ENCODE data around the gene ZNF790.
A peak's percentile ranks its signal among the peaks of the same experiment; 100 is the strongest.

The ZNF790 gene

DNA sequence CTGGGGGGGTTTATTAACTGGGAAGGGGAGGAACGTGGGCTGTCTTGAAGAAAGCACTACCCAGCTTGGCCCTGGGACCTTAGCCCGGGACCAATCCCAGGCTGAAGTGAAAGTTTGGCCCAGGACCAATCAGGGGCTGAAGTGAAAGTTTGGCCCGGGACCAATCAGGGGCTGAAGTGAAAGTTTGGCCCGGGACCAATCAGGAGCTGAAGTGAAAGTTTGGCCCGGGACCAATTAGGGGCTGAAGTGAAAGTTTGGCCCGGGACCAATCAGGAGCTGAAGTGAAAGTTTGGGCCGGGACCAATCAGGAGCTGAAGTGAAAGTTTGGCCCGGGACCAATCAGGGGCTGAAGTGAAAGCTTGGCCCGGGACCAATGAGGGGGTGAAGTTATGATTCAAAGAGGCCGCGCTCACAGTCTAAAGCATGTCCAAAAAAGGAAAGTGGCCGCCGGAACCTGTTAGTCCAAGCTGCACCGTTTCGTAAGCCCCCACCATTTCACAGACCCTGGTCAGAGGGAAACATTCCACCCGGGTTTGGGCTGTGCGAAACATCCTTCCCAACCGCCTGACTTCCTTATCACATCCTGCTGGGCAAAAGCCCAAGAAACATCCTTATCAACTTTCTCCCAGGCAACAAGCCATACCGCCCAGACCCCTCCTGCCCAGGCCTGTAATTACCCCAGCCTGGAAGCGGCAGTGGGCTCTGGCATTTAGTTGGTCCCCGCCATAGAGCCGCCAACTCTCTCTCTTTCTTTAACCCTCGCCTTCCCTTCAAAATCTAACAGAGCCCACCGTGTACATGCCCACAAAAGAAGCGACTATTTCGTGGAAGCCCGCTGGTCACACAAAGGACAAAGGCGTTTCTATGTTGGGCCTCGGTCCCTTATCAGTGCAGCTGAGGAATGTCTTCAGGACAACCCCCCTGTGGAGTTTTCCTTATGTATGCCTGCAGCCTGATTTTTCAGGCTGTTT is 66.6 kb downstream of the ZNF790 start:
- DNase-seq = peak; percentile 18

Data from activated naive CD4-positive, alpha-beta T cell treated with anti-CD3 and anti-CD28 coated beads, Interleukin-2, amount 50 U/mL, for 16 hours (primary cell).